ENCODE results near the gene LMNA.
"Not testable (repeated sequence)": the region's sequence is repeated elsewhere in the genome, so short reads cannot be mapped to it uniquely, and the experiment has no call there.

The LMNA gene

DNA sequence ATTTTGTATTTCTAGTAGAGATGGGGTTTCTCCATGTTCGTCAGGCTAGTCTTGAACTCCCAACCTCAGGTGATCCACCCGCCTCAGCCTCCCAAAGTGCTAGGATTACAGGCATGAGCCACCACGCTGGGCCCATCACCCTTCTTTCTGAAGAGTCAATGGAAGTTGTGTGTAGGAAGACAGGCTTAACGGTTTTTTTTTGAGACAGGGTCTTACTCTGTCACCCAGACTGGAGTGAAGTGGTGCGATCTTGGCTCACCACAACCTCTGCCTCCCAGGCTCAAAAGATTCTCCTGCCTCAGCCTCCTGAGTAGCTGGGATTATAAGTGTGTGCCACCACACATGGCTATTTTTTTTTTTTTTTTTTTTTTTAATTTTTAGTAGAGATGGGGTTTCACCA lies 2.2 kb downstream of the LMNA start:
- not testable (repeated sequence) for H3K36me3 ChIP-seq (ENCODE audit: insufficient read depth, low read length); H3K9me3 ChIP-seq (ENCODE audit: insufficient read depth, low read depth, low read length); H3K9ac ChIP-seq (ENCODE audit: low read depth, low read length); H3K27ac ChIP-seq (ENCODE audit: low read depth, low read length); H3K27me3 ChIP-seq (ENCODE audit: insufficient read depth, low read length)
- peak overlapping the region; percentile 93; the same call in 1 of the 2 replicates for H3K4me3 ChIP-seq (ENCODE audit: low read length)
- 96% methylated on average over 4 of the region's 5 CpGs for WGBS
- peaks cover 28% of the 10 kb centered on the region for H3K4me1 ChIP-seq (ENCODE audit: insufficient read depth, low read length)

DNA sequence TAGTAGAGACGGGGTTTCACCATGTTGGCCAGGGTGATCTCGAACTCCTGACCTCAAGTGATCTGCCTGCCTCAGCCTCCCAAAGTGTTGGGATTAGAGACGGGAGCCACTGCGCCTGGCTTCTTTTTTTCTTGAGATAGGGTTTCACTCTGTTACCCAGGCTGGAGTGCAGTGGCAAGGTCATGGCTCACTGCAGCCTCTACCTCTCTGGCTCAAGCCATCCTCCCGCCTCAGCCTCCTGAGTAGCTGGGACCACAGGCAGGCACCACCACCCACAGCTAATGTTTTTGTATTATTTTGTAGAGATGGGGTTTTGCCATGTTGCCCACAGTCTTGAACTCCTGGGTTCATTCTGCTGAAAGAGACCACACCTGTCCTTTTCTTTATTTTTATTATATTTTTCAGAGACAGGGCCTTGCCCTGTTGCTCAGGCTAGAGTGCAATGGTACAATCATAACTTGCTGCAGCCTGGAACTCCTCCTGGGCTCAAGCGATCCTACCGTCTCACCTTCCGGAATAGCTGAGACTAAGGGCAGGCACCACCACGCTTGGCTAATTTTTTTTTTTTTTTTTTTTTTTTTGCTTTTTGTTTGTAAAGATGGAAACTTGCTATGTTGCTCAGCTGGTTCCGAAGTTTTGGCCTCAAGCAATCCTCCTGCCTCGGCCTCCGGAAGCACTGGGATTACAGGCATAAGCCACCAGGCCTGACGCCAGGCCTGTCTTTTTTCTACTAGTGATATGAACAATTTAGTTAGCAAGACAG lies 3.1 kb downstream of the LMNA start:
- Histone ChIP-seq H3K27me3 (ENCODE audit: insufficient read depth, low read length) (no peaks in the 10 kb centered on the region), H3K27ac (ENCODE audit: low read depth, low read length) (no peak overlapping the region), H3K9ac (ENCODE audit: low read depth, low read length) (no peak overlapping the region), H3K4me3 (ENCODE audit: low read length) (no peak overlapping the region), H3K36me3 (ENCODE audit: insufficient read depth, low read length) (no peaks in the 10 kb centered on the region), H3K9me3 (ENCODE audit: insufficient read depth, low read depth, low read length) (no peaks in the 10 kb centered on the region), H3K4me1 (ENCODE audit: insufficient read depth, low read length) (peaks cover 37% of the 10 kb centered on the region)
- WGBS: 96% methylated on average over 13 of the region's 13 CpGs

DNA sequence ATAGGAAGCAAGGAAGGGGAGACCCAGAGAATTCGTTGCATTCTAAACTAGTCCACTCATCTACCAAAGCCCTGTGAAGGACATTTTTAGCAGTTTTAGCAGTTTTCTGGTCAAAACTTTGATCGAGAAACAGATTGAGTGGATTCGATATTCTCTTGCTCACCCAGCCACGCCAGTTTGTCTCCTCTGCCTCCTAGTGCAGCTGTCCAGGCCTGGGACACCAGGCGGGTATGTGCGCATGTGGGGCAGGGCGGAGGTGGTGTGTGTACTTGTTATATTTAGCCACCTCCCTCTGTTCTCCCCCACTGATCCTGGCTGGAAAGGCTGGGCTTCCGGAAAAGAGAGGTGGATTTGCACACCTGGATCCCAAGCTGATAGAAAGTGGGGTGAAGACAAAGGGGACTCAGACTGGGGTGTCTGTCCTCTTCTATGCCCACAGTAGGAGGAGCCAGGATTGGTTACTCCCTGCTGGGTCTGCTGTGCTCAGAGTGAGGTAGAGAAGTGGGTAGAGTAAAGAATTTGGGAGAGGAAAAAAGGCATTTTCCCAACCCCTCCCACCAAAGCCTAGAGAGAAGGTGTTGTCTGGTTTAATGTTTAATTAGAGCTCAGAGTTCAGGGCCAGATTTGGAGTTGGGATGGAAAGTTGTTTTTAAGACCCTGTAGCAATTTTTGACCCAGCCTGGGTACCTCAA lies 3.8 kb downstream of the LMNA start:
- Histone ChIP-seq H3K4me3 (ENCODE audit: low read length) (no peak overlapping the region), H3K4me1 (ENCODE audit: insufficient read depth, low read length) (peaks cover 42% of the 10 kb centered on the region), H3K27me3 (ENCODE audit: insufficient read depth, low read length) (no peaks in the 10 kb centered on the region), H3K27ac (ENCODE audit: low read depth, low read length) (no peak overlapping the region), H3K36me3 (ENCODE audit: insufficient read depth, low read length) (no peaks in the 10 kb centered on the region), H3K9me3 (ENCODE audit: insufficient read depth, low read depth, low read length) (no peaks in the 10 kb centered on the region), H3K9ac (ENCODE audit: low read depth, low read length) (no peak overlapping the region)
- 87% methylated on average over 5 of the region's 8 CpGs for WGBS

DNA sequence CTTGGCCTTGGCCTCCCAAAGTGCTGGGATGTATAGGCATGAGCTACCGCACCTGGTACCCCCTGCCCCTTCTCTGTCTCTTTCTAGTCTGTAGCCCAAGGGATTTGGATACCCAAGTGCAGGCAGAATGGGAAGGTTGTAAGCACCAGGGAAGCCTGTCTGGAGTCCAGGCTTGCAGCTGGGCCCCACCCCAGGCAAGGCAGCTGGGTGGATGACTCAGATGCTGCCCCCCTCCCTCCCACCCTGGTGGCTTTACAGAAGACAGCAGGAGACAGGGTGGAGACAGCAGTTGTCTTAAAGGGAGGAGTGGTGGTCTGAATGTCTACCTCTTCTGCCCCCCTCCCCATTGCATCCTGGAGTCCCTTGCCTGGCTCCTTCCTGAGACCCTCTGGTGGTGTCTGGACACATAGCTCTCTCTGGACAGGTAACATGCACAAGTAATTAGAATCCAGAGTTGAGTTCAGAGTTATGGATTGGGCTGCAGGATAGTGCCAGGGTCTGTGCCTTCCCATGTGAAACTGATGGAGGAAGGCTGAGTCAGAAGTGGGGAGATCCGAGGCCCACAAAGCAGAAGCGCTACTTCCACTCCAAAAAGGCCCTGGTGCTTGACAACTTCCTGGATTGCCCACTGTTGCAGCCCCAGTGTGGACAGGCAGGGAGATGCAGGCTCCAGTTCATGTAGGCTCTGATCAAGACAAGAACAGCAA lies 5.1 kb downstream of the LMNA start:
- Histone ChIP-seq H3K9me3 (ENCODE audit: insufficient read depth, low read depth, low read length) (no peaks in the 10 kb centered on the region), H3K9ac (ENCODE audit: low read depth, low read length) (no peak overlapping the region), H3K27me3 (ENCODE audit: insufficient read depth, low read length) (no peaks in the 10 kb centered on the region), H3K36me3 (ENCODE audit: insufficient read depth, low read length) (no peaks in the 10 kb centered on the region), H3K4me1 (ENCODE audit: insufficient read depth, low read length) (peaks cover 41% of the 10 kb centered on the region), H3K4me3 (ENCODE audit: low read length) (no peak overlapping the region), H3K27ac (ENCODE audit: low read depth, low read length) (no peak overlapping the region)
- WGBS: 90% methylated on average over 3 of the region's 3 CpGs

DNA sequence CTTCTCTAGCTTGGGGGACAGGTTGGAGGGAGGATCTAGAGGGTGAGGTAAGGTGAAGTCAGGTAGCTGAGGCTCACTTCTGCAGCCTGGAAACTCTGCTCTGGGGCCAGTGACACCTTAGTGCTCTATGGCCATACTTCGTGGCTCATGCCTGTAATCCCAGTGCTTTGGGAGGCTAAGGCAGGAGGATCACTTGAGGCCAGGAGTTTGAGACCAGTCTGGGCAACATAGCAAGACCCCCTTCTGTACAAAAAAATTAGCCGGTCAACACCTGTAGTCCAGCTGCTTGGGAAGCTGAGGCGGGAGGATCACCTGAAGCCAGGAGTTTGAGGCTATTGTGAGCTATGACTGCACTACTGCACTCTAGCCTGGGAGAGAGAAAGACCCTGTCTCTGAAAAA lies 5.8 kb downstream of the LMNA start:
- H3K9ac ChIP-seq (ENCODE audit: low read depth, low read length): no peak overlapping the region
- no peaks in the 10 kb centered on the region for H3K9me3 ChIP-seq (ENCODE audit: insufficient read depth, low read depth, low read length)
- no peaks in the 10 kb centered on the region for H3K27me3 ChIP-seq (ENCODE audit: insufficient read depth, low read length)
- H3K4me3 ChIP-seq (ENCODE audit: low read length): no peak overlapping the region
- no peak overlapping the region for H3K27ac ChIP-seq (ENCODE audit: low read depth, low read length)
- H3K4me1 ChIP-seq (ENCODE audit: insufficient read depth, low read length): peaks cover 45% of the 10 kb centered on the region
- no peaks in the 10 kb centered on the region for H3K36me3 ChIP-seq (ENCODE audit: insufficient read depth, low read length)
- WGBS: 88% methylated on average over 3 of the region's 3 CpGs

DNA sequence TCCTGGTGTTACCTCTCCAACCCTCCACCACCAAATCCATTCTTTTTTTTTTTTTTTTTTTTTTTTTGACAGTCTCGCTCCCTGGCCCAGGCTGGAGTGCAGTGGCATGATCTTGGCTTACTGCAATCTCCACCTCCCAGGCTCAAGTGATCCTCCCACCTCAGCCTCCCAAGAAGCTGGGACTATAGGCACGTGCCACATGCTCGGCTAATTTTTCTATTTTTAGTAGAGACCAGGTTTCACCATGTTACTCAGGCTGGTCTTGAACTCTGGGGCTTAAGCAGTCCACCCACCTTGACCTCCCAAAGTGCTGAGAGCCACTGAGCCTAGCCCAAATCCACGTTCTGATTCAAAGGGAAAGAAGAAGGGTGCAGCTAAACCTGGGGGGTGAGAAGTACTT lies 6.5 kb downstream of the LMNA start:
- H3K4me1 ChIP-seq (ENCODE audit: insufficient read depth, low read length): peaks cover 46% of the 10 kb centered on the region
- H3K9ac ChIP-seq (ENCODE audit: low read depth, low read length); H3K4me3 ChIP-seq (ENCODE audit: low read length); H3K9me3 ChIP-seq (ENCODE audit: insufficient read depth, low read depth, low read length); H3K27me3 ChIP-seq (ENCODE audit: insufficient read depth, low read length); H3K27ac ChIP-seq (ENCODE audit: low read depth, low read length); H3K36me3 ChIP-seq (ENCODE audit: insufficient read depth, low read length): not testable (repeated sequence)
- WGBS: 77% methylated on average over 4 of the region's 4 CpGs

DNA sequence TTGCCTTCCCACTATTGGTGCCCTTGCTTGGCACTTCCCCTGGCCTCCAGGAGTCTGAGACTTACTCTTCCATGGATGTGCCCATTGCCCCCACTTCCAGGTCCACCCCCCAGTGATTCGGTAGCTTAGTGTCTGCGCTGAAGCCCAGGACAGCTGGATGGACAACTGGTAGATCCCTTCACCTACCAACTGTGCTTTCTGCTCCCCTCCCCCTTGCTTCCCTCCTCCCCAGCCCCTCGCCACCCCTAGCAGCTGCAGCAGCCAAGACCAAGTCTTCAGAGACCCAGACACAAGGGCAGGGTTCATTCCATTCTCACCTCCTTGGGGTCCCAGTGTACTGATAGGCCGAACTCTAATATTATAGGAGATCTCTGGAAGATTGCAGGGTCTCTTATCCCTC lies 6.9 kb downstream of the LMNA start:
- Histone ChIP-seq H3K9me3 (ENCODE audit: insufficient read depth, low read depth, low read length) (no peaks in the 10 kb centered on the region), H3K27ac (ENCODE audit: low read depth, low read length) (no peak overlapping the region), H3K9ac (ENCODE audit: low read depth, low read length) (no peak overlapping the region), H3K4me1 (ENCODE audit: insufficient read depth, low read length) (peaks cover 50% of the 10 kb centered on the region), H3K27me3 (ENCODE audit: insufficient read depth, low read length) (no peaks in the 10 kb centered on the region), H3K4me3 (ENCODE audit: low read length) (no peak overlapping the region), H3K36me3 (ENCODE audit: insufficient read depth, low read length) (no peaks in the 10 kb centered on the region)
- 76% methylated on average over 4 of the region's 4 CpGs for WGBS

DNA sequence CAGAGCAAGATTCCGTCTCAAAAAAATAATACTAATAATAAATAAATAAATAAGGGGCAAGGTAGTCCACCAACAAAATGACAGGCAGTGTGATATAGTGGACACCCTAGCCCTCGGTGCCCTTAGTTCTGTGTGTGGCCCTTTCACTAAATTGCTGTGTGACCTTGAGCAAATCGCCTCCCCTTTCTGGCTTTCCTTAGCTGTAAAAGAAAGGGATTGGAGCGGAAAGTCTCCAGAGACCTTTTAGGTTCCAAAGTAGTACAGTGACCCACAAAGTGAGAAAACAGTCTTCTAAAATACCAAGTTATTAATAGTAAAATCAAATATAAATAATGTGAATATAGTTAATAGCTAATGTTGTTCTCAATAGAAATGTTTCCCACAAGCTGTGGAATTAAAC lies 7.6 kb downstream of the LMNA start:
- no peaks in the 10 kb centered on the region for H3K9me3 ChIP-seq (ENCODE audit: insufficient read depth, low read depth, low read length)
- H3K4me3 ChIP-seq (ENCODE audit: low read length): no peak overlapping the region
- no peaks in the 10 kb centered on the region for H3K36me3 ChIP-seq (ENCODE audit: insufficient read depth, low read length)
- H3K4me1 ChIP-seq (ENCODE audit: insufficient read depth, low read length): peaks cover 57% of the 10 kb centered on the region
- H3K27ac ChIP-seq (ENCODE audit: low read depth, low read length): peak overlapping the region; percentile 88; the same call in 1 of the 2 replicates
- 91% methylated on average over 2 of the region's 4 CpGs for WGBS
- H3K9ac ChIP-seq (ENCODE audit: low read depth, low read length): no peak overlapping the region
- H3K27me3 ChIP-seq (ENCODE audit: insufficient read depth, low read length): no peaks in the 10 kb centered on the region

DNA sequence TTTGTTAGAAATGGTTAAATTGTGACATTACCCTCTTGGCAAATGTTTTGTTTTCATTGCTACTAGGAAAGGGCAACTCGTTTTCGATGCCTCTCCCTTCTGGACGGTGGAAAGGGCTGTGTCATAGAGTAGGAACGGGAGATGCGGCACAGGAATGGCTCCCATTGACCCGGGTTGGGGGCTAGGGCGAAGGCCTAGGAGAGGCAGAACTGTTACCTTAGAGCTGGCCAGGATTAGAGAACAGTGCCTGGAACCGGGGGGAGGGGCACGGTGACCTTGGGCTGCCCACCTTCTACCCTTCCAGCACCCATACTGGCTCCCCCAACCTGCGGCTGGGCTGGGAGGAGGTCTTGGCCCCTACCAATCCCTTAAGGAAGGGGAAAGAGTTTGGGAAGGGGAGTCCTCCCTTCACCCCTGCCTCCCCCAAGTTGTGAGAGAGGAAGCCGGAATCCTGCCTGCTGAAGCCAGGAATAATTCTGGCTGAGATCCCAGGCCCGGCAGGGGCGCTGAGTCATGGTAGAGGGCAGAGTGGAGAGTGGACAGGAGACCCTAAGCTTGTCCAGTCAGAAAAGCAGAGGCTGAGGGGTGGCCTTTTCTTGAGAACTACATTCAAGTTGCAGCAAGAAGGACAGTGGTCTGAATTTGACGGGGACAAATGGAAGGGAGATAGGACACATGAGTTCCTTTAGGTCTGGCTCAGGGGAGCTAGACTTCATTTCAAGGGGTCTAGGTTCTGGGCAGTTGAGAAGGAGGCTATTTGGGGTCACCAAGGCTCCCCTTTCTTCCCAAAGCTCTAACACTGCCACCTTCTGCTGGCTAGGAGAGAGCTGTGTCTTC lies 8.2 kb downstream of the LMNA start:
- Histone ChIP-seq H3K9ac (ENCODE audit: low read depth, low read length) (peak overlapping the region; percentile 61), H3K4me1 (ENCODE audit: insufficient read depth, low read length) (peaks cover 58% of the 10 kb centered on the region), H3K27me3 (ENCODE audit: insufficient read depth, low read length) (no peaks in the 10 kb centered on the region), H3K27ac (ENCODE audit: low read depth, low read length) (peak overlapping the region; percentile 88), H3K4me3 (ENCODE audit: low read length) (0 out of 2 replicates have a peak overlapping the region, but pooled peaks have one; percentile 17), H3K9me3 (ENCODE audit: insufficient read depth, low read depth, low read length) (no peaks in the 10 kb centered on the region), H3K36me3 (ENCODE audit: insufficient read depth, low read length) (no peaks in the 10 kb centered on the region)
- 56% methylated on average over 11 of the region's 14 CpGs for WGBS

DNA sequence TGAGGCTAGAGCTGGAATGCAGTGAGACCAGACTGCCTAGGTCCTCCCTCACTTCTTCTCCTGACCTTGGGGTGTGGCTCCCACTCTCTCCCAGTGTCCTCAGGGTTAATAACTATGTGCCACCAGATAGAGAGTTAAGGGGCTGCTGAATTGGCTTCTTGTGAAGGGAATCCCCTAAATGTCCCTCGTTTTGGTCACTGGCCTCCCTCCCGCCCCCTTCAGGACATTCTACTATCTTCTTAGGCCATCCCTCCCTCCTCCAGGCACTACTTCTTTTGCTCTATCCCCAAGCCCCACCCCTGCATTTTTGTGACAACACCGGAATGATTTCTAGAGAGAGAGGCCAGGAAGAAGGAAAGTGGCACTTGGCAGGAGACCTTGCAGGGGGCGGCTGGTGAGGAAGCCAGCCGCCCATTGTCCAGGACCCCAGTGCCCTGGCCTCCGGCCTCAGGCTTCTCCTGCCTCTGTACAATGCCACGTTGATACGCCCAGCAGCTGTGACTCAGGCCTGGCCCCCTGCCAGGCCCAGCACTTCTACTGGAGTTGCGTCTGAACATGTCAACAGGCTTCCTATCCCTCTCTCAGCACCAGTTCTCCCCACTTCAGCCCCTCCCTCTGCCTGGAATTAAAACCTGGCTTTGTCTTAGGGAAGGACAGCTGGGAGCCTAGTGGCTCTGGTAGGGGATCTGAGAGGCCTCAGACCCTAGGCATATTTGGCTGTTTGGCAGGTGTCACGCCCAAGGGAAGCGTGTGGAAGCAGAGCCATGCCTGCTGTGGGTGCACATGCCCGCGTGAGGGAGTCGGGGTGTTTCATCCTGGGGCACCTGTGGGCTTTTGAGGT lies 9.1 kb downstream of the LMNA start:
- H3K27me3 ChIP-seq (ENCODE audit: insufficient read depth, low read length): no peaks in the 10 kb centered on the region
- peak overlapping the region; percentile 17; the same call in 1 of the 2 replicates for H3K4me3 ChIP-seq (ENCODE audit: low read length)
- H3K9me3 ChIP-seq (ENCODE audit: insufficient read depth, low read depth, low read length): no peaks in the 10 kb centered on the region
- H3K4me1 ChIP-seq (ENCODE audit: insufficient read depth, low read length): peaks cover 59% of the 10 kb centered on the region
- WGBS: 21% methylated on average over 14 of the region's 14 CpGs
- peak overlapping the region; percentile 88 for H3K27ac ChIP-seq (ENCODE audit: low read depth, low read length)
- no peaks in the 10 kb centered on the region for H3K36me3 ChIP-seq (ENCODE audit: insufficient read depth, low read length)
- peak overlapping the region; percentile 61 for H3K9ac ChIP-seq (ENCODE audit: low read depth, low read length)
